Heart right ventricle (tissue), 16 donors: Measurements from ENCODE around the gene NRF1. TPM values are rescaled to one million over a fixed set of nuclear protein-coding genes. Genes with fewer than 3 reads are reported as not detected.

Experiments used
- ATAC-seq, 8 donors: fragments of 200-7000 bp; cut with Tn5 transposase; one replicate each; pipeline ENCODE4 v1.9.1; 2020; ENCODE audit warnings: mild to moderate bottlenecking in 8 of 8, moderate library complexity in 8 of 8, moderate number of reproducible peaks in 1 of 8
- DNase-seq, 2 donors: peaks; one replicate each; pipeline ENCODE4 v3.0.0-alpha.2; 2020
- H3K27ac ChIP-seq, 10 donors: fragments of 200-600 bp; sonication (generic) in 2 of 10; one replicate each; pipeline versions ENCODE4 v1.5.0 to v1.8.0; 2020 to 2022; ENCODE audit warnings: mild to moderate bottlenecking in 3 of 10
- H3K27me3 ChIP-seq, 7 donors: fragments of 200-600 bp; one replicate each; pipeline ENCODE4 v1.8.0; 2021 to 2022; ENCODE audit warnings: mild to moderate bottlenecking in 2 of 7
- H3K36me3 ChIP-seq, 9 donors: fragments of 200-600 bp; sonication (generic) in 1 of 9; one replicate each; pipeline versions ENCODE4 v1.5.0 to v1.8.0; 2020 to 2022; ENCODE audit warnings: mild to moderate bottlenecking in 2 of 9
- H3K4me1 ChIP-seq, 9 donors: fragments of 200-600 bp; sonication (generic) in 1 of 9; one replicate each; pipeline versions ENCODE4 v1.5.0 to v1.8.0; 2020 to 2022; ENCODE audit warnings: mild to moderate bottlenecking in 4 of 9
- H3K4me3 ChIP-seq, 10 donors: fragments of 200-600 bp; sonication (generic) in 2 of 10; one replicate each; pipeline versions ENCODE4 v1.5.0 to v1.8.0; 2020 to 2022; ENCODE audit warnings: mild to moderate bottlenecking in 7 of 10, moderate library complexity in 2 of 10
- H3K9me3 ChIP-seq, 11 donors: fragments of 200-600 bp in 10 of 11; sonication (generic) in 2 of 11; one replicate each; pipeline versions ENCODE4 v1.5.0 to v1.8.0; 2013 to 2022; ENCODE audit warnings: mild to moderate bottlenecking in 2 of 11, control low read depth in 1 of 11, moderate library complexity in 1 of 11
- WGBS, 2 donors: extraction: QIAGEN DNeasy Blood & Tissue Kit; methylation state at CpG; one replicate each; pipeline ENCODE4 v1.1.7; 2013; ENCODE audit warnings: inconsistent platforms in 1 of 2; 5-methylcytosine and 5-hydroxymethylcytosine counted together
- intact Hi-C, 10 donors: fragments of 100-400 bp; cut with DNase I; formaldehyde crosslinking; loops; one replicate each; pipeline versions ENCODE4 v1.11.1 to v1.14.2; 2022
- polyA plus RNA-seq, 2 donors: library from polyadenylated mRNA; stranded (reverse); fragments of 200-250 nt; gene quantifications; one replicate each; pipeline ENCODE4 v1.2.3, GENCODE V29; 2013
- total RNA-seq, 10 donors: library from RNA; stranded (reverse); fragmentation: NEBNext Ultra II Directional in 3 of 10; extraction: Animal tissue kit (Norgen Biotek cat#: 25700) in 3 of 10; gene quantifications; one replicate each; pipeline versions ENCODE4 v1.2.1 to v1.2.4, GENCODE V29; 2021 to 2023
- TF ChIP-seq, protein P1 (sequence below), 9 donors: fragments of 200-600 bp; sonication (generic) in 2 of 9; IDR thresholded peaks; one replicate each; pipeline versions ENCODE4 v1.5.0 to v1.8.0; 2021 to 2022; ENCODE audit warnings: antibody characterized with exemption in 9 of 9, mild to moderate bottlenecking in 5 of 9, moderate library complexity in 1 of 9
- donor health status: Arrhythmogenic right ventricular cardiomyopathy.
- donor health status: ischemic (EF 13 %, LVEDD 7.1; RV severe dilation, severe dysfunction).
- donor health status: healthy with polysubstance abuse.
- donor health status: DM: no; HTN: yes; CAD: no.
- donor health status: DM: no; HTN: no; CAD: no.
- donor health status: ischemic (EF 25% LVEDD 6.9; RV normal size, moderate dysfunction).
- donor health status: ischemic (EF 25% LVEDD 5.7; RV mildly dilated, moderate dysfunction).
- donor health status: healthy.
- donor health status: DM: yes; HTN: yes; CAD: no.
- donor health status: Ischemic cardiomyopathy.
- donor health status: ischemic (EF 35%, LVEDD 5.7; RV mildly dilated, moderate dysfunction).
- donor health status: nonischemic (EF 11% LVEDD 7.7; RV severe dilation, severe dysfunction).
- donor health status: DM: yes; HTN: yes; CAD: no.
- donor health status: PGD.
- donor health status: ischemic (EF 29% LVEDD 5.4; RV normal size, mild dysfunction).
- donor health status: nonischemic (EF 23%, LVEDD 6.1; RV moderate dilation, normal function).

NRF1 gene
- total and polyA plus RNA-seq, 12 donors, result 4.9 to 16.0 (median 12.5) TPM

DNA sequence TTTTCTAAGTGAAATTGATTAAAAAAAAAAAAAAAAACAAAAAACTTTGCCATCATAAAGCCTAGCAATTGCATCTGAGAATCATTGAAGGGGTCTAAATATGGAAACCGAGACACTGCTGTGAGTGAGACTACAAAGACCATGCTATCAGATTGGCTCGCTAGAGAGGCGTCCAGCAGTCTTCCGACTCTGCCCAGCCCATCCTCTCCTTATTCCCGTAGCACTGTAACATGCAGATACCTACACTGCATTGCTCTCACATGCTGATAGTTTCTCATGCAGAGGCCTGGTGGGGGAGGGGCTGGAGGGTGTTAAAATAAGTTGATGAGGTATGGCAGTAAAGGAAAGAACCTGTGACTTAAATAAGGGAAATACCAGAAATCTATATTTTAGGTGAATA, 130.7 kb downstream of the NRF1 start:
- peaks cover 3 to 58% (median 38%) of the 10 kb centered on the region in 9 donors for H3K4me1 ChIP-seq
- DNase-seq (no peak), ATAC-seq (peak in 5 of 8 donors; percentile 18 to 74 (median 28))
- TF ChIP-seq, protein P1, sequence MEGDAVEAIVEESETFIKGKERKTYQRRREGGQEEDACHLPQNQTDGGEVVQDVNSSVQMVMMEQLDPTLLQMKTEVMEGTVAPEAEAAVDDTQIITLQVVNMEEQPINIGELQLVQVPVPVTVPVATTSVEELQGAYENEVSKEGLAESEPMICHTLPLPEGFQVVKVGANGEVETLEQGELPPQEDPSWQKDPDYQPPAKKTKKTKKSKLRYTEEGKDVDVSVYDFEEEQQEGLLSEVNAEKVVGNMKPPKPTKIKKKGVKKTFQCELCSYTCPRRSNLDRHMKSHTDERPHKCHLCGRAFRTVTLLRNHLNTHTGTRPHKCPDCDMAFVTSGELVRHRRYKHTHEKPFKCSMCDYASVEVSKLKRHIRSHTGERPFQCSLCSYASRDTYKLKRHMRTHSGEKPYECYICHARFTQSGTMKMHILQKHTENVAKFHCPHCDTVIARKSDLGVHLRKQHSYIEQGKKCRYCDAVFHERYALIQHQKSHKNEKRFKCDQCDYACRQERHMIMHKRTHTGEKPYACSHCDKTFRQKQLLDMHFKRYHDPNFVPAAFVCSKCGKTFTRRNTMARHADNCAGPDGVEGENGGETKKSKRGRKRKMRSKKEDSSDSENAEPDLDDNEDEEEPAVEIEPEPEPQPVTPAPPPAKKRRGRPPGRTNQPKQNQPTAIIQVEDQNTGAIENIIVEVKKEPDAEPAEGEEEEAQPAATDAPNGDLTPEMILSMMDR (IDR thresholded peaks at IDR 0.05), result no peak
- intact Hi-C loops, result no loop called here
- peaks cover 0 to 70% (median 0%) of the 10 kb centered on the region in 9 donors for H3K36me3 ChIP-seq
- no peak overlapping the region for H3K27ac ChIP-seq
- no peaks in the 10 kb centered on the region for H3K9me3 ChIP-seq
- no peaks in the 10 kb centered on the region for H3K27me3 ChIP-seq
- 43 to 54% methylated on average over 5 of the region's 5 CpGs for WGBS, 2 donors
- no peak overlapping the region for H3K4me3 ChIP-seq

DNA sequence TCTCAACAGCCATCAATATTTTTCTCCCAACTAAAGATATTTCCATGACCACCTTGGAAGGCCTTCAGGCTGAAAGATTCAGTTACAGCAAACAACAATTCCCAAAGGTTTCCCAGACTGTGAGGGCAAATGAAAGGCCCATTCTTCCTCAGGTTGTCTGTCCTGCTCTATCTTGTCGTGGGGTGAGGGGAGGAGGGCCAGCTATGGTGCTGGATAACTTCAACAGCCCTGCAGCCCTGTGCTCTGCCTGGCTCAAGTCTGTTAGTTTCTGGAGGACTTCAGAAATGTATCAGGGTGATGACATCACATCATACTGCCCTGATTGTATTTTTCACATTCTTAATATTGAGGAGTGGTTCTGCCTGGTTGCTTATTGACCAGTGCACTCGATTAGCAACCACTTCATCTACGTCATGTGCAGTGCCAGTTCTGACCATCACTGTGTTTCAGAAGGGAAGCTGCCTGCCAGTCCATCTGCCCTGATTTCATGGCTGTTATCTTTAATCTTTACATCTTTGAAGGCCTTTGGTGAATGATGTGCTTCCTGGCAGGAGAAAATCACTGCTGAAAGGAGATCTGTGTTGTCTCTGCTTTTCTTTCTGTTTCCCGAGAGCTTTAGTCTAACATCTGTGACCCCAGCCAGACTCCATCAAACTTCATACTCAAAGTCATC, 135.5 kb downstream of the NRF1 start:
- Histone ChIP-seq H3K9me3 (no peaks in the 10 kb centered on the region), H3K27me3 (no peaks in the 10 kb centered on the region), H3K36me3 (peaks cover 0 to 62% (median 0%) of the 10 kb centered on the region in 9 donors), H3K27ac (no peak overlapping the region), H3K4me3 (no peak overlapping the region), H3K4me1 (peaks cover 0 to 12% (median 5%) of the 10 kb centered on the region in 9 donors)
- ATAC-seq (no peak), DNase-seq (no peak)
- intact Hi-C loops, result no loop called here
- TF ChIP-seq, protein P1 (IDR thresholded peaks at IDR 0.05), result no peak
- 72 to 73% methylated on average over 4 of the region's 4 CpGs for WGBS, 2 donors

DNA sequence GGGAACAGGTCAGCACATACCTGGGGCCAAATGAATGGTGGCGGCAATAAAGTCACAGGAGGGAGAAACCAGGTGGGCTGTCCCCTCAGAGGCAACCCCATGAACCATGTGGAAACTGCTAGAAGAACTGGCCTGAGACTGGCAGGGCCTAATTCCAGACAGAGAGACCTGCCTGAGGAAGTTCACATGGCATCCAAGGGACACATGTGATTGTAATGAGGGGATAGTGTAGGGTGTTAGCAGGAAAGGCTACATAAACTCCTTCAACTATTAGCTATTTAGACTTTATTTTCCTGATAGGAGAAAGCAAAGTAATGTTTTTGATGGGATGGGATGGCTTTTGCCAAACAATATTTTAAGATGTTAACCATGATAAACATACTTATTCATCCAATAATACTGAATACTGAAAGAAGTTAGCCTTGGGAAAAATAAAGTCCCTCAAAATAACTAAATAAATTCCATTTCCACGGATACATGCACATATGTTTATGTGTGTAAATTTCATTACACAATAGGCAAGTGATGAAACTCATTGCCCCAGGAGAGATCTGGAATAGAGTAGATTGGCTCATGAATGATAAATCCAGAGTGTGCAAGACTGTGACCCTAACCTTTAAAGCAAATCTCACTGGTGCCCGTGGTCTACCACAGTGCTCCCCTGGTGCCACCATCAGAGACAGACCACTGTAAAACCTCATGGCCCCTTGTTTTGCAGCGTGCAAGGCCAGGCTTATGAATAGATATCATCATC, 137.0 kb downstream of the NRF1 start:
- Histone ChIP-seq H3K27me3 (no peaks in the 10 kb centered on the region), H3K4me3 (no peak overlapping the region), H3K9me3 (no peaks in the 10 kb centered on the region), H3K4me1 (no peaks in the 10 kb centered on the region), H3K27ac (no peak overlapping the region), H3K36me3 (peaks cover 0 to 58% (median 0%) of the 10 kb centered on the region in 9 donors)
- WGBS, 2 donors, result 91 to 92% methylated on average over 4 of the region's 4 CpGs
- ATAC-seq, result no peak
- TF ChIP-seq, protein P1 (IDR thresholded peaks at IDR 0.05), result no peak
- intact Hi-C loops, result no loop called here
- DNase-seq, result no peak

DNA sequence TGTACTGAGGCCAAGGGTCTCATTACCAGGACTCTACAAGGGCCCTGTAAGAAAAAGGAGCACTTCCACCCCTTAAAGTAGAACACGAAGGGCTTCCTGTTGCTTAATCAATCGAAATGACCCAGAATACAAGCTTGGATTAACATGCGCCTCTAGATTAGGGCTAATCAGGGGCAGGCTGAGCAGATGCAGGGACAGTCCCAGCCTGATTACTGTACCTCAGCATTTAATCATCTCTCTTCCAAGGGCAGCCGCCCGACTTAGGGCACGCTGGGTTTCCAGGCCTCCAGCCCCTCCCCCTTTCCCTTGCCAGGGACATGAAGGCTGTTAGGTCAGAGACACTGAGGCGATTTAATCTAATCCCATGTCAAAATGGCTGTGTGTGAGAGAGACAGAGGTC, 138.6 kb downstream of the NRF1 start:
- Histone ChIP-seq H3K4me3 (no peak overlapping the region), H3K36me3 (peaks cover 0 to 56% (median 0%) of the 10 kb centered on the region in 9 donors), H3K27ac (no peak overlapping the region), H3K9me3 (no peaks in the 10 kb centered on the region), H3K4me1 (no peaks in the 10 kb centered on the region), H3K27me3 (no peaks in the 10 kb centered on the region)
- WGBS, 2 donors, result 89 to 95% methylated on average over 7 of the region's 7 CpGs
- TF ChIP-seq, protein P1 (IDR thresholded peaks at IDR 0.05), result no peak
- DNase-seq, result no peak
- intact Hi-C loops, result no loop called here
- no peak for ATAC-seq
